GM20431 (cell line): Measurements from ENCODE around the gene NEMP2.
"Not testable (repeated sequence)": the region's sequence is repeated elsewhere in the genome, so short reads cannot be mapped to it uniquely, and the experiment has no call there.

ENCODE experiments used
- in situ Hi-C: fragments of 300-500 bp; cut with MseI, MboI; formaldehyde crosslinking; loops from one replicate; pipeline ENCODE4 v1.15.0; 2020; ENCODE audit warnings: low sequenced_read_pairs; ENCODE audit not compliant: unreplicated experiment

NEMP2 gene

DNA sequence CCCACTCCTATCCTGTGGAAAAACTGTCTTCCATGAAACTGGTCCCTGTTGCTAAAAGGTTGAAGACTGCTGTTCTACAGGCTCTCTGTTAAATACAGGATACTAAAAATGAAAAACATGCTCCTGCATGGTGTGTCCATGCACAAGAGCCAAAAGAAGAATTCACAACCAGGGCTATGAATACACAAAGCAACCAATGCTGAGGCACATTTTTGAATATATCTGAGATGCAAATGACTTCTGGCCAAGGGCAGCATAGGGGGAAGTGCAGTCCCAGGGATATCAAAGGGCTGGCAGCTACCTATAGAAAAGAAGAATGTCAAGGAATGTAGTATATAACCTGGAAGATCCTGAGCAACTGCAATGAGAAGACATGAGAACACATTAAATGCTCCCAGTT lies 6.6 kb downstream of the NEMP2 start:
- in situ Hi-C loops, result no loop called here

DNA sequence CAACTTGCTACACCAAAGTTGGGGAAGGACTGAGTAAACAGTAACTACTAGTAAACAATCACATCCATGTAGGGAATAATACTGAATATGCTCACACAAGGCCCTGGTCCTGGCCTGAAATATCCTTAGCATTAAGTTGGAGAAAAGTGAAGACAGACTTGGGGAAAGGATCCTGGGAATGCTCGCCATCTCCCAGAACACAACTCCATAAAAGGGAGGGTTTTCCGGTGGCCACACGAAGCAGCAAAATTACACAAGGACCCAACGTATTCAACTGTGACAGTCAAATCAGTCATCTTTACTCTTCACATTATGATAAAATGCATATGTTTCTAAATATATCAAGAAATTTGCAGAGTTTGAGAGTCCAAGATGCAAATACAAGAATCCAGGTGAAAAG lies 7.3 kb downstream of the NEMP2 start:
- in situ Hi-C loops, result no loop called here

DNA sequence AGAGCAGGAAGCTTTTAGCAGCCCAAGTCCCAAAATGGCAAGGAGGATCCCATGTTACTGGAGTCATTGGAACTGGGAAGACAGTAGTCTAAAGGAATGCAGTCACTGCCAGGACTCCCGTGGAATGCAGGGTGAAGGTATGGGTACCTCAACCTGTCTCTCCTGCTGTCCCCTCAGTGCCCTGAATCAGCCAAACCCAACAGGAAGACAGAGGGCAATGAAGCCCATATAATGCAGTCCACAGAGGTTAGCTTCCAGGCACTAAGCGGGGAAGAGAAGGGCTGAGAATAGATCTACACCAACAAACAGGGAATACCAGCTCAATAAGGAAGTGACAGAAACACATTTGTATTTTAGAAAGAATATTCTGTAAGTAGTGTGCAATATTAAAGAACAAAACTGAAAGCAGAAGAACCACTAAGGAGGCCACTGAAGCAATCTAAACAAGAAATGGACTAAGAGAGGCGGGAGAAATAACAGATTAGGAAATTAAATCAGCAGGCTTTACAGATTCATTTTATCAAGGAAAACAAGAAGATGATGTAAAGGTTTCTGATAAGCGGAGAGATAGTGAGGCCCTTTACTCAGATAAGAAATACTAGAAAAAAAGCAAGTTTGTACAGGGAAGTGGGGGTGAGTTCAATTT lies 8.3 kb downstream of the NEMP2 start:
- in situ Hi-C loops, result no loop called here

DNA sequence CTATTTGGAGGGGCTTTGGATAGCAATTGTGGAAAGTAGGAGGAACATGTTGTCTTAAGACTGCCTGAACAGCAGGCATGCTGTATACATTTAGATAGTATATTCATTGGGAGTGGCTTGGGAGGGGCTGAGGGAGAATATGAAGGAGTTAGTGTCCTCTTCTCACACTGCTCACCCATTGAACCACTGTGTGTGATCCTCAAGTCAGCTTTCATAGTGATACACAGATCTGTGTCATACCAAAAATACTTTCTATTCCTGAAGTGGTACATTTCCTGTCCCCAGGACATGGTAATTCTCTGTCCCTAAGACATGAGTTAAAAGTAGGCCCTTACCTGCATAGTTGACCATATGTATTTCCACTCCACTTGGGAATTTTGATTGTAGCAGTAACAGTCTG lies 9.6 kb downstream of the NEMP2 start:
- in situ Hi-C loops, result no loop called here

DNA sequence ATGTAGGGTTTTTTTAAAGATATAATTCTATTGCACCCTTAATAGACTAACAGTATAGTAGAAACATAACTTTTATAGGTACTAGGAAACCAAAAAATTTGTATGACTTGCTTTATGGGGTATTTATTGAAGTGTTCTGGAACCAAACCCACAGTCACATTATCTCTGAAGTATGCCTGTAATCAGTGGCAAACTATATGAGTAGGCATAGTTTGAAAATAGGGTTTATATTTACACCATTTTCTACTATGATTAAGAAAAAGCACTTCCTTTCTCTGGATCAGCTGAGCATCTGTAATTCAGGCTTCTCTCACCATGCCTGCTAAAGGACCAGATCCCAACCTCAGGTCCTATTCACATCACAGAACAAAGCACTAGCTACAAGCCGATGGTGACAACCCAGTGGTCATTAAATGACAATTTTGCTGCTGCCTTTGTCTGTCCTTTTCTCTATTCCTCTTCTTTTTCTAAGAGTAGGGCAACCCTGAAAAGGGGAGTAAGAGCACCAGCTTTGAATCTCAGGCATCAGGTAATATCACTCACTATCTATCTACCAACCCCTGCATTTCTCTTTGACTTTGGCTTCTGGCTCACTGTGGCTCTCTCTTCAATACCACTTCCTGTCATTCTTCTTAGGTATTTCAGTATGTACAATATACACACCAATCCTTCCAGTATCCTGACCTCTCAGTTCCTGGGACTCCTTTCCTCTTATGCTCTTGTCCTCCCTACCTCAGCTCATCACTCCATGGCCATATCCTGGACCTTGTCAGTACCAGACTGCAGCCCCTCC lies 14.4 kb downstream of the NEMP2 start:
- in situ Hi-C loops, result no loop called here

DNA sequence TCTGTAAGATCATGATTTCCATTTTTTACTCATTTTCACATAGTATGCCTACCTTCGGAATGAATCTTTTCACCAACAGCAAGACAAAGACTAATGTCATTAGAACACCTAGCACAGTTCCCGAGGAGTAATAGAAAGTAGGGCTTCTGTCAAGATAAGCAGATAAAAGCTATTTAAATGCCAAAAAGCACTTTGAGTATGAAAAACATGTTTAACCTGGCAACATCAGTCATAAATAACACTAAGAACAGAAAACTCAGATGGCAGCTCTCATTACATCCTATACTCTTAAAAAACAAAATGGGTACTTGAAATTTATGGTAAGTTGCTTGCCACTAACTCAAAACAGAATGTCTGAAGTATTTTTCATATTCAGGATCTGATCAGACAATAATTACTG lies 17.1 kb downstream of the NEMP2 start:
- in situ Hi-C loops, result no loop called here

DNA sequence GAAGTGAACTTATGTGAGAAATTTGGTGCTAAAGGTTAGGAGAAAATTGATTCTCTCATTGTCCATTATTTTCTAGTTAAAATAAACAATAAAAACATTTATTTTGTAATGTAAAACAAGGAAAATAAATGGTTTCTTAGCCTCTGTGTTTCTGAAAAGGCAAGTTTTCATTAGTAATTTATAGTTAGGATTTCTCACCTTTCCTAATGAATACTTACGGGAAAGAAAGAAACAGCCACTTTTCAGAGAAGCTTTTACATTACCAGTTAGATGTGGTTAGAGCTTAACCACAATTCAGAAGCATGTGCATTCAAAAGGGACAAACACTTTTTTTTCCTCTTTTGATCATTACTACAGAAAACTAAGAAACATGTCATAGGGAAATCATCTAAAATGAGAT lies 18.8 kb downstream of the NEMP2 start:
- in situ Hi-C loops, result no loop called here

DNA sequence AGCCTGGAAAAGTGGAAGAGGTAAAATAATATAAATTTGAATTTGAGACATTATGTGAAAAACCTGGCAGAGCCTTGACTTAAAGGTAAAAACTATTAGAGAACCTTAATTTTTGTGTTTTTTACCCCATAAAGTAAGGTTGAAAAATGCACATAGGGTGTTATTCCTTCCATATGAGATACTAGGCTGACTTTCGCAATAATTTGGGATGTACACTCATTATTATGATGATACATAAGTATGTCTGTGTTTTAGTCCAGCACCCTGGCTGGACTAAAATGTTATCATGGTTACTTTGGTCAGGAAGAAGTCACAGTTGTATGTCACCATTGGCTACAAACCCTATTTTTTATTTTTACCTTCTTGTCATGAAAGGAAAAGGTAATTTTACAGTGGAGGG lies 19.8 kb downstream of the NEMP2 start:
- in situ Hi-C loops, result no loop called here

DNA sequence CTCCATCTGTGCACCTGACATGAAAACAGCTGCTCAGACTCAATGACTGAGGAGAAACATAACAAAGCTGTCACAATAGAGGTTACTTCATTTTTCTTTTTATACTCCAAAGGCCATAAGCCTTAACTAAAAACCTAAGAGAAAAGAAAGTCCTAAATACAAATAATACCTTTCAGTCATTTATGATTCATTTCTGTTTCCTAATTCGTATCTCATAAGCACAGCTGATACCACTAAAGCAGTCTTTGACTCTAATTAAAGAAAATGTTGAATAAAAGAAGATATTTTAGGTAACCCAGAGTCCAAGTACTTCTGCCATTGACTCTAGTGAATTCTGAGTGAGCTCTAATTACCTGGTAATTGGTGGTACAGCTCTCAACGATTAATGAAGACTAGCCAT lies 20.6 kb downstream of the NEMP2 start:
- in situ Hi-C loops, result no loop called here

DNA sequence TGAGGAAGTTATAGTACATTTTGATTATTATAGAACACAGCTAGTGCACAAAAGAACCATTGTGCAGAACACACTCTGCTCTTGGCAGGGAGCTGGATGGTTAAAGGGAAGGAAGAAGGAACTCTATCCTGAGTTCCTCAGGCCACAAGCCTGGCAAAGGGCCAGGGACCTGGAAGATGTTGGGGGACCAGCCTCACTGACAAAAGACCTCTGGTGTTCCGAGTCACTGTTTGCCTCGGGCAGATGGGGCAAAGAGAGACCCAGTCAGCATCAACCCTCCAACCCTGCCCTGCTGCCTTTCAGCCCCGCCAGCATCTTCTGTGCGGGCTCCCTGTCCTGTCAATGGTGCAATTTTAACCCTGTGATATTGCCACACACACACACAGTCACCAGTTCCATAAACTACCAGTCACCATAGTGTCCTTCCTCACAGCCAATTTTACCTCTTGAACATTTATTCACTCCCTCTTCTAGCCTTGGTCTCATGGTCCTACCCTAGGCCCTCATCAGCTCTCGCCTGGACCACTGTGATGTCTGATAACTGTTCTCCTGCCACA lies 21.9 kb downstream of the NEMP2 start:
- in situ Hi-C loops, result no loop called here

DNA sequence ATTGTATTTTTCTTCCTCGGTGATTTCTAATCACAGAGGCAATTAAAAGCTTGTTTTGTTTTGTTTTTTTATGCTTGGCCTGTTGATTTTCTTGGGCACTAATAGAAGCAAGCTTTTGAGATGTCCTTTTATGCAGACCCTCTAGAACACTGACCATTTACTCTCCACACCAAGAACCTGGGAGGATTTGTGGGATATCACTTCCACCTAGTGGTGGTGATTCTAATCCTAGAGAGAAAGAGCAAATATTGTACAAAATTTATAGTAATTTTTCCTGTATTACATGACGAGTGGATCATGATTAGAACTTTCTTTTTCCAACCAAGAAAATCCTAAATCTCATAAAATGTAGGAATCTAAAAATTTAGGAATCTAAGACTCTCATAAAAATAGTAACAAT lies 23.4 kb downstream of the NEMP2 start:
- in situ Hi-C loops, result no loop called here

DNA sequence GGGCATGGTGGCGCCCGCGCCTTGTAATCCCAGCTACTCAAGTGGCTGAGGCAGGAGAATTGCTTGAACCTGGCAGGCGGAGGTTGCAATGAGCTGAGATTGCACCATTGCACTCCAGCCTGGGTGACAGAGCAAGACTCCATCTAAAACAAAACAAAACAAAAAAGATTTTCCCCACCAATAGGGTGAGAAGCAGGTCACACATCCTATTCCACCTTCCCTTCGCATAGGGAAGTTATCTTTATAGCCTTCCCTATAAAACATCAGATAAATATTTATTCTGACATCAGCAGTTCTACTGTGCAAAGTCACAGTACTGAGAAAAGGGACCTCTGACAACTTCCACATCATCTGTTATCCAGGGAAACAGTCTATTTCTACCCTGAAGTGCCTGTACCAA lies 24.6 kb downstream of the NEMP2 start:
- in situ Hi-C loops, result not testable (repeated sequence)

DNA sequence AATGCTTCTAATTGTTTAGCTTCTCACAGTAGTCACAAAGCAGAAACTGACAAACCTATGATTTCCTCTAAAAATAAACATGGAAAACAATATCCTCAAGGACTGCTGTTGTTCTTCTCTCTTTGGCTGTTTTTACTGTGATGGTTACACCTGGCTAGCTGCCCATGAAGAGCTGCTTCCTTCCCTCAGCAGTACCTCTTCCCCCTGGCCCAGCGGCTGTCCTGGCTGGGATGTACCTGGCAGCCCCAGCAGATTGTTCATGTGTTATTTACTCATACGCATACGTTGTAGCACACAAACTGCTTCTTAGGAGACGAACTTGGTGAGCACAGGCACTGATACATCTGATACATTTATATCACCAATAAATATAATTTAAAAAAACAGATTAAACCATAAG lies 27.4 kb downstream of the NEMP2 start:
- in situ Hi-C loops, result no loop called here

DNA sequence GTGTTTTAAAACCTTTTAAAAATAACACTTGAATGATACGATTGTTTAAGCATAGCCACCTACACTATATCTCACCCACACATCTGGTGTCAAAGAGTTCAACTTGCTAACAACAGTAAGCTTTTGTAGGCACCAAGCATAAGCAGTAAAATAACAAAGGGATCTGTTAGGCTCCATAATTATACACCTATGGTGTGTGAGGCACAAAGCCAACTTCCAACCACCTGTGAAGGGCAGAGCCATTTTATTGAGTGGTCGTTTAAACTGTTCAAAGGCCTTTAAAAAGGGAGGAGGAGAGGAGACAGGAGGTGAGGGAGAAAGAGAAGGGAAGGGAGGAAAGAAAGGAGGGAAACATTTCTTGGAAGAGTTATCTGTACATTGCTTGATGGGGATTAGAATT lies 27.9 kb downstream of the NEMP2 start:
- in situ Hi-C loops, result no loop called here

DNA sequence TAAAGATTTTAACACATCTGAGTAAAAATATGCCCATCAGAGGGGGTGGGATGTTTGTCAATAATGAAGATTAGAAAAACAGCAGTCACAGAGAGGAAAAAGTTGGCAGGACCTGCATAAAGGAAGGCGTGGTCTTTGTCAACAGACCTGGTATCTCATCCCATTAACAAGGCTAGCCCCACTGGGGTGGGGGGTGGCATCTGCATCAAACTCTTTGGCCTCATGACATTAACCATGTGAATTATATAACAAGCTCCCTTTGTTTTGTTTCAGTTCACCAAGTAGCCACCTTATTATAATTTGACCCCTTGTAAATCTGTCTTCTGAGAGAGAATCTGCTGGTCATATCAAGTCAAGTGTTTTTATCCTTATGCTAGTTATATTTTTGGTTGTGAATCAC lies 28.8 kb downstream of the NEMP2 start:
- in situ Hi-C loops, result no loop called here

DNA sequence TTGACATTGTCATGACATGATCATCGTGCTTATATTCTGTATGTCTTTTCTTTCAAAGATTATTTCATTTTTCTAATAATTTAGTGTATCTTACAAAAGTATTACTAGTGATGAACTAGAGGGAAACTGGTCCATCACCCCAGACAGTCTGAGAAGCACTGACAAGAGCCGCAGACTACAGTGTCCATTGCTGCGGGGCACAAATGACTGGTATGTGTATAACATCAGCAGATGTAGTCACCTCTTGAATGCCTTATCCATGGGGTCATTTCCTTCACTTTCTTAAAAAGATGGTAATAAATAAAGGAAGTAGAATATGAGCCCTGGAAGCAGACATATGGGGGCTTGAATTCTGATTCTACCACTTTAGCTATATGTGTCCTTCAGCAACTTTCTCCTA lies 29.6 kb downstream of the NEMP2 start:
- in situ Hi-C loops, result no loop called here

DNA sequence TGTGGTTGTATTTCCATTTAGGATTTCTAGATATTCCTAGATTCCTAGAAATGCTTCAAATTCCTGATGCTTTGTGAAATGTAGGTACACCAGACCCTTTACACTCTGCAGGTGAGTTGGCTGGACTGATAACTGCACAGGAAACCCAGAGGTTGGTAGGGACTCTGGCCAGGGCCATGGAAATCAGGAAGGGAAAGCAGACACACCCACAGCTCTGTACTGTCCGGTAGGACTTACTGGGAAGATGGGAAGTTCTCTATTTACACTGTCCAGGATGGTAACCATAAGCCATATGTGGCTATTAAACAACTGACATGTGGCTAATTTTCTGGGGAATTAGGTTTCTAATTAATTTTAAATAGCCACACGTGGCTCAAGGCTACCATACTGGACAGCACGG lies 31.4 kb downstream of the NEMP2 start:
- in situ Hi-C loops, result no loop called here

DNA sequence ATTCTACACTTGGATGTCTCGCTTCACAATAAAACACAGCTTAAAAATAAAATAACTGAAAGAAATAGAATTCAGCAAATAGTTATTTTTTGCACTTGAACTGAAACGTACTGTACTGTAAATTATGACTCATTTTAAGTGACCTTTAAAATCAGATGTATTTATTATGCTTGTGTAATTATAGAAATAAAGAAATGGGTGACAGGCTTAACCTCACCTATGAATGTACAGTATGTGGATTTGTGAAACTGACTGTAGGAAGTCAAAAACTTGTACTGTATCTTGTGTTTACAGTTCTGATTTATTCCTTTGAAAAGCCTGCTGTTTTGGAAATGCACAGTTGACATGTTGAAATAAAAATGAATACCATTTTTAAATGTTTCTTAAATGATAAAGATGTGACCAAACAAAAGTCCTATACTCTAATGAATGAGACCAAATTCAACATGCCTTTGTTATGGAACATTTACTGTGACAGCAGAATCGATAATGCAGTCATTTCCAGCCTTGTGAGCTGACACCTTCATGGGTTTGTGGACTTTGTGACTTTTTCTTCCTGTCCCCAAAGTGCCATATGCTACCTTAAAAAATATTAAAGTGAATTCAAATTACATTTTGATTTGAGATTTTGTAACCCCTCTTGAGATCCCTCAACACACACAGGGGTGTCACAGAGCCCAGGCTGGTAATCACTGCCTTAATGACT lies 32.7 kb downstream of the NEMP2 start:
- in situ Hi-C loops, result no loop called here

DNA sequence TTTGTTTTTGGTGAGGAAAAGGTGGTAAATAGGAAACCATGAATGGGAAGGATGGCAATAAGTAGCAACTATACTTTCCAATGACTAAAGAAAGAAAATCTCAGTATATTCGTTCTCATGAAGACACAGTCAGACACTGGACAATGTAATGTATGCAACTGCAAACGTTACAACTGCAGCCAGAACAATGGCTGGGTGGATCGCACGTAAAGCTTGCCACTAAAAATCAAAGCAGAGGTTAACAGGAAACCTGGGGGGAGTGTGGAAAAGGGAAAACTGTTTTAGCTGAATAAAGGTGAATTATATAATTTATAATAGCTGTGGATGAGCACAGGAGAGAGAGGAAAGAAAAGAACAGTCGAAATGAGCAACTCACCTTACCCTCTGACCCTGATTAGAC lies 33.3 kb downstream of the NEMP2 start:
- in situ Hi-C loops, result no loop called here

DNA sequence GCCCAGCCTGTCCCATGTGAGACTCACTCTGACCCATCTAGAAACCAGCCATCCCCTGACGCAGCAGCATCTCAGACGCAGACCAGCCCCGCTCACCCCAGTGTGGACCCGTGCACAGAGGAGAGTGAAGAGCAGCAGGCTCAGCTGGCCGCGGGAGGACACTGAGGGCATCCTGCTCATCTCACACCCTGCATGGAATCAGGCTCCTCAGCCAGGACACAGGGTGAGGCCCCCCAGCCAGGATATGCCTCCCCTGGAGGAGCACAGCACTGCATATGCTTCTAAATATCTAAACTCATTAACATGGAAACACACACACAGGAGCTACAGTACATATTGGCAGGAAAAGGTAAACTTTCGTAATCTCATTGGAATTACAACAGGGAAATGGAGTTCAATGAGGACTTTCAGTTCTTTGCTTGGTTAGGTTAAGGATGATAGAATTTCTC lies 34.4 kb downstream of the NEMP2 start:
- in situ Hi-C loops, result no loop called here

DNA sequence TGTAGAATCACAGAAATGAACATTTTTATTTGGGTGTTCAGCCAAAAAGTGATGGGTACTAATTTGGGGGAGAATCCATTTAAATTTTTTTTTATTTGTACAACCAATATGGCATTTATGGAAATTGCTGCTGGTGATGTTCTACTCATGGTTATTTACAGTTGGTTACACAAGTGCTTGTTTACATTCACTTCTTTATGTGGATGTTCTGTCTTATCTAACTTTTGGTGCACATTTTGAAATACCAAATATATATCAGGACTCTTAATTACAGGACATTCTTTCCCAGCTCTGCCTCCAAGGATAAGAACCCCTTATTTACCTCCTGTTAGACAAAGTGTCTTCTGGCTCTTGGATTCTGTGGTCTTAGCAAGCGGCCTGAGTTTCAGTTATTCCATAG lies 35.2 kb downstream of the NEMP2 start:
- in situ Hi-C loops, result no loop called here
